ENCODE measurements around the gene LRRFIP1. TPM values are rescaled to one million over a fixed set of nuclear protein-coding genes. Genes with fewer than 3 reads are reported as not detected.
"Not testable (repeated sequence)": the region's sequence is repeated elsewhere in the genome, so short reads cannot be mapped to it uniquely, and the experiment has no call there.

LRRFIP1 gene
- total RNA-seq, 4 donors from 2014 or later, result 84.9 to 152 (median 120) TPM

DNA sequence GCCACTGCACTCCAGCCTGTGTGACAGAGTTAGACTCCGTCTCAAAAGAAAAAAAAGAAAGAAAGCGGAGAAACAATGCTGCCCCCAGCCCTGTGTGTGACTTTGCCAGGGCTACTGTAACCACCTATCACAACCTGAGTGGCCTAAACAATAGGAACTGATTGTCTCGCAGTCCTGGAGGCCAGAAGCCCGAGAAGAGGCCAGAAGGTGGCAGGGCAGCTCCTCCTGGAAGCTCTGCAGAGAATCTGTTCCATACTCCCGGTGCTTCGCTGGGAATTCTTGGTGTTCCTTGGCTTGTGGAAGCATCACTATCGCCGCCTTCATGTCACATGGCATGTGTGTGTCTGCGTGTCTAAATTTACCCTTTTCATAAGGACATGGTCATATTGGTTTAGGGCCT lies 22.4 kb upstream of the LRRFIP1 start:
- no peak overlapping the region for H3K4me3 ChIP-seq
- WGBS, 2 donors, result 87 to 89% methylated on average over 9 of the region's 9 CpGs
- no peaks in the 10 kb centered on the region for H3K36me3 ChIP-seq
- H3K9me3 ChIP-seq, result no peaks in the 10 kb centered on the region
- DNase-seq, result no peak
- no peaks in the 10 kb centered on the region for H3K27me3 ChIP-seq
- H3K27ac ChIP-seq, result no peak overlapping the region
- intact Hi-C loops (cut with DNase I), result no loop called here
- H3K4me1 ChIP-seq, result peaks cover 0 to 27% (median 6%) of the 10 kb centered on the region in 3 donors
- no peak for TF ChIP-seq POLR2A (IDR thresholded peaks at IDR 0.05)
- TF ChIP-seq, protein P1, sequence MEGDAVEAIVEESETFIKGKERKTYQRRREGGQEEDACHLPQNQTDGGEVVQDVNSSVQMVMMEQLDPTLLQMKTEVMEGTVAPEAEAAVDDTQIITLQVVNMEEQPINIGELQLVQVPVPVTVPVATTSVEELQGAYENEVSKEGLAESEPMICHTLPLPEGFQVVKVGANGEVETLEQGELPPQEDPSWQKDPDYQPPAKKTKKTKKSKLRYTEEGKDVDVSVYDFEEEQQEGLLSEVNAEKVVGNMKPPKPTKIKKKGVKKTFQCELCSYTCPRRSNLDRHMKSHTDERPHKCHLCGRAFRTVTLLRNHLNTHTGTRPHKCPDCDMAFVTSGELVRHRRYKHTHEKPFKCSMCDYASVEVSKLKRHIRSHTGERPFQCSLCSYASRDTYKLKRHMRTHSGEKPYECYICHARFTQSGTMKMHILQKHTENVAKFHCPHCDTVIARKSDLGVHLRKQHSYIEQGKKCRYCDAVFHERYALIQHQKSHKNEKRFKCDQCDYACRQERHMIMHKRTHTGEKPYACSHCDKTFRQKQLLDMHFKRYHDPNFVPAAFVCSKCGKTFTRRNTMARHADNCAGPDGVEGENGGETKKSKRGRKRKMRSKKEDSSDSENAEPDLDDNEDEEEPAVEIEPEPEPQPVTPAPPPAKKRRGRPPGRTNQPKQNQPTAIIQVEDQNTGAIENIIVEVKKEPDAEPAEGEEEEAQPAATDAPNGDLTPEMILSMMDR (IDR thresholded peaks at IDR 0.05), result peak in 1 of 6 experiments; percentile 6

DNA sequence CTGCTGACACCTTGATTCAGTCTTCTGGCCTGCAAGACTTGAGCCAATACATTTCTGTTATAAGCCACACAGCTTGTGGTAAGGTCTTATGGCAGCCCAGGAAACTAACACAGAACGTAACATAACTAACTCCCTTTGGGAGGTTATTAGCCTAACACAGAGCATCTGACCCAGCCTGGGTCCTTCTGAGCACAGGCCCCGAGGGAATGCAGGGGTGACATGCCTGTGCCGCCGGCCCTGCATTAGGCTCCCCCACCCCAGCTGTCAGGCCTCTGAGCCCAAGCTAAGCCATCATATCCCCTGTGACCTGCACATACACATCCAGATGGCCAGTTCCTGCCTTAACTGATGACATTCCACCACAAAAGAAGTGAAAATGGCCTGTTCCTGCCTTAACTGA lies 20.9 kb upstream of the LRRFIP1 start:
- H3K27ac ChIP-seq; DNase-seq; H3K4me3 ChIP-seq; H3K36me3 ChIP-seq; H3K9me3 ChIP-seq; H3K27me3 ChIP-seq; intact Hi-C loops (cut with DNase I): not testable (repeated sequence)
- WGBS, 2 donors, result 82% methylated on average over 4 of the region's 4 CpGs; no CpG with 5 or more reads in 1 of the 2 donors
- peaks cover 0 to 18% (median 5%) of the 10 kb centered on the region in 3 donors for H3K4me1 ChIP-seq

DNA sequence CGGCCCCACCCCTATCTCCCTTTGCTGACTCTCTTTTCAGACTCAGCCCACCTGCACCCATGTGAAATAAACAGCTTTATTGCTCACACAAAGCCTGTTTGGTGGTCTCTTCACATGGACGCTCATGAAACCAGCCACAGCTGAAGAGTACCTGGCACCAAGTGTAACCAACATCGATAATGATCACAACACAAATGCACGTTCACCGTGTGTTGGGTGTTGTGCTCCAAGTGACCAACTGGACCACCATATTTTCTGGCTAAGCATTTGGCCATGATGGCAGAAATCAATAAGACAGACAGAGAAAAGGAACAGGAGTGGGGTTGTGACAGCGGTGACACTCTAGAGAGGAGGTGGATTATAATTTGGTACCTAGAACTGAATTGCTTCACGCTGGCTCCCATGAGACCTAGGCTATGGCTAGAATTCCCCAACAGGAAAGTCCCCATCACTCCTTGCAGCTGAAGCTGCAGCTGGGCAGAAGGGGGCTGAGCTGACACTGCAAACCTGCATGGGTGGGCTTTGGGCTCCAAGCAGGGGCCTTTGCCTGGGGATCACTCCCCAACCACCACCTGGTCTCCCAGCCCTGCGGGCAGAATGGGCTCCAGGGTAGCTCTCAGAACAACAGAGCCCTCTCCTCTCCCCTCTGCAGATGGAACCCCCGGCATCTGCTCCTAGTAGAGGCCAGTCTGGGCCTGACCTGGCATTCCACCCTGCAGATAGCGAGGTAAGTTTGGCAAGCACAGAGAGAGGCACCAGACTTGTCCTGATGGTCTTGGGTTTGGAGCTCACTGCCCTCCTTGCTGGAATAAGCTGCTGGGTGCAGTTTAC lies 14.6 kb upstream of the LRRFIP1 start:
- Histone ChIP-seq H3K4me1 (peaks cover 3 to 32% (median 17%) of the 10 kb centered on the region in 3 donors), H3K9me3 (no peaks in the 10 kb centered on the region), H3K27ac (no peak overlapping the region), H3K36me3 (no peaks in the 10 kb centered on the region), H3K4me3 (no peak overlapping the region), H3K27me3 (no peaks in the 10 kb centered on the region)
- intact Hi-C loops (cut with DNase I), result no loop called here
- TF ChIP-seq, protein P1 (IDR thresholded peaks at IDR 0.05), result no peak
- TF ChIP-seq POLR2A (IDR thresholded peaks at IDR 0.05), result no peak
- 83 to 93% methylated on average over 7 of the region's 10 CpGs for WGBS, 2 donors
- DNase-seq, result no peak

DNA sequence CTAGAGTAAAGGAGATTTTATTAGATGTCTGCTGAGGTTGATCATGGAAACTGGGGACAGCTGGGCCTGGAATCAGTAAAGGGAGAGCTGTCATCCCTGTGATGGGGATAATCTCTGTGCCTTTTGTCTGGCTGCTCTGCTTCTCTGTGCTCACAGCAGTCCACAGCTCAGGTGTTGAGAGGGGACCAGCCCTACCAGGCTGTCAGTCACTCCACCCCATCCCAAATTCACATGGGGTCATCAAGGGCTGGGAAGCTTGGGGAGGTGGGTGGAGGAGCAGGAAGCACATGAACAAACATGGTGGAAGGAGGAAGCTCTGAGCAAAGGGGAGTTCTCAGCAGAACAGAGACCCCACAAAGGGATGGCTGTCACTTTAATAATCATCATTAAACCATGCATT lies 13.7 kb upstream of the LRRFIP1 start:
- no peak for DNase-seq
- H3K4me3 ChIP-seq, result no peak overlapping the region
- no peak overlapping the region for H3K27ac ChIP-seq
- no peaks in the 10 kb centered on the region for H3K9me3 ChIP-seq
- H3K4me1 ChIP-seq, result peaks cover 3 to 35% (median 17%) of the 10 kb centered on the region in 3 donors
- TF ChIP-seq, protein P1 (IDR thresholded peaks at IDR 0.05), result no peak
- no peak for TF ChIP-seq POLR2A (IDR thresholded peaks at IDR 0.05)
- H3K36me3 ChIP-seq, result no peaks in the 10 kb centered on the region
- intact Hi-C loops (cut with DNase I), result no loop called here
- H3K27me3 ChIP-seq, result no peaks in the 10 kb centered on the region

DNA sequence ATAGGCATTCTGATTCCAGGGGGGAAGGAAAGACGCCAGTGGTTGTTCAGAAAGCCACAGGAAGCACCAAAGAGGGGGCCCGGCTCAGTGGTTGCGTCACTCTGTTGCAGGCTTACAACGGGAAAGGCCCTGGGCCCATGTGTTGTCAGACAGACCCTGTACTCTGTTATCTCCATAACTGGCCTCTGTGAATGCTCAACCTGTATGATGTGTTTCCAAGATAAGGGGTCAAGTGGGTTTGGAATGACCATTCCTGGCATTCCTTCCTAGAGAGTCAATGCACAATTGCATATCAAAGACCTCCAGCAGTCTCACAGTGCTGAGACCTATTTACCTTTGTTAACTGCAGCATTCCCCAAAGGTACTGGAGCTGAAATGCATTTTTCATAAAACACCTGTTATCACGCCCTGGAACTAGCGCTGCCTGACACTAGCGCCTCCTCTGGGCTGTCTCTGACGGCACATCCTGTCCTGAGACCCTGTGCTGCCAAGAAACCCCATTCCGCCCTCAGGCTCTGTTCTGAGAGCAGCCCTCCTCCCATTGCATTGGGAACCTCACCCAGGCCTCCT lies 13.2 kb upstream of the LRRFIP1 start:
- intact Hi-C loops (cut with DNase I), result no loop called here
- H3K27me3 ChIP-seq, result no peaks in the 10 kb centered on the region
- TF ChIP-seq, protein P1 (IDR thresholded peaks at IDR 0.05), result no peak
- no peaks in the 10 kb centered on the region for H3K36me3 ChIP-seq
- no peak overlapping the region for H3K27ac ChIP-seq
- no peak overlapping the region for H3K4me3 ChIP-seq
- no peak for DNase-seq
- peaks cover 3 to 35% (median 17%) of the 10 kb centered on the region in 3 donors for H3K4me1 ChIP-seq
- WGBS, 2 donors, result 78 to 81% methylated on average over 9 of the region's 9 CpGs
- H3K9me3 ChIP-seq, result no peaks in the 10 kb centered on the region

Data from esophagus squamous epithelium (tissue), 5 donors.